Esophagus (tissue), 2 donors: Measurements from ENCODE around the gene RNASE3. TPM values are rescaled to one million over a fixed set of nuclear protein-coding genes. Genes with fewer than 3 reads are reported as not detected.
"Not testable (repeated sequence)": the region's sequence is repeated elsewhere in the genome, so short reads cannot be mapped to it uniquely, and the experiment has no call there.

ENCODE experiments used
- H3K27ac ChIP-seq, 2 donors: one replicate each; pipeline ENCODE4 v1.5.1; 2013; ENCODE audit warnings: low read depth in 2 of 2, mild to moderate bottlenecking in 2 of 2, inconsistent platforms in 1 of 2, low read length in 1 of 2, moderate library complexity in 1 of 2
- H3K27me3 ChIP-seq, 2 donors: one replicate each; pipeline ENCODE4 v1.6.1; 2013; ENCODE audit warnings: low read length in 2 of 2, control low read depth in 1 of 2, mild to moderate bottlenecking in 1 of 2; ENCODE audit not compliant: insufficient read depth in 2 of 2, control insufficient read depth in 1 of 2
- H3K36me3 ChIP-seq, 2 donors: one replicate each; pipeline ENCODE4 v1.6.1; 2013; ENCODE audit warnings: low read length in 1 of 2; ENCODE audit not compliant: control insufficient read depth in 2 of 2, insufficient read depth in 2 of 2
- H3K4me1 ChIP-seq, 2 donors: one replicate each; pipeline ENCODE4 v1.6.1; 2013; ENCODE audit warnings: low read length in 1 of 2; ENCODE audit not compliant: control insufficient read depth in 2 of 2, insufficient read depth in 2 of 2
- H3K4me3 ChIP-seq, 2 donors: one replicate each; pipeline ENCODE4 v1.5.1; 2013; ENCODE audit warnings: low read length in 2 of 2, mild to moderate bottlenecking in 2 of 2, low read depth in 1 of 2, moderate library complexity in 1 of 2
- H3K9me3 ChIP-seq, 2 donors: one replicate each; pipeline ENCODE4 v1.6.1; 2013; ENCODE audit warnings: mild to moderate bottlenecking in 2 of 2, low read depth in 1 of 2, low read length in 1 of 2, moderate library complexity in 1 of 2; ENCODE audit not compliant: control insufficient read depth in 2 of 2, insufficient read depth in 1 of 2
- WGBS, 2 donors: extraction: QIAGEN DNeasy Blood & Tissue Kit; methylation state at CpG; one replicate each; pipeline ENCODE4 v1.1.7; 2013; 5-methylcytosine and 5-hydroxymethylcytosine counted together
- polyA plus RNA-seq, 2 donors: library from polyadenylated mRNA; stranded (reverse); fragments of 200-250 nt; gene quantifications; one replicate each; pipeline ENCODE4 v1.2.3, GENCODE V29; 2013
- donor health status: healthy with polysubstance abuse.
- donor health status: Bipolar disorder and iron deficiency.

RNASE3 gene
- polyA plus RNA-seq, 2 donors = 0.09 TPM; not detected in 1

- Histone ChIP-seq H3K27me3 (no peaks in the 10 kb centered on the region), H3K4me3 (no peak overlapping the region), H3K9me3 (no peaks in the 10 kb centered on the region), H3K4me1 (no peaks in the 10 kb centered on the region), H3K36me3 (no peaks in the 10 kb centered on the region), H3K27ac (no peak overlapping the region)
- 0 to 4% methylated on average over 2 of the region's 2 CpGs for WGBS, 2 donors
Measured at GRCh38 chr14:20866963-20867362, 24.2 kb upstream of the RNASE3 start.

GRCh38 chr14:20873370-20874177 is 17.6 kb upstream of the RNASE3 start:
- Histone ChIP-seq H3K4me1 (no peaks in the 10 kb centered on the region), H3K27me3 (no peaks in the 10 kb centered on the region), H3K9me3 (no peaks in the 10 kb centered on the region), H3K4me3 (no peak overlapping the region), H3K27ac (no peak overlapping the region), H3K36me3 (no peaks in the 10 kb centered on the region)
- WGBS, 2 donors = 22 to 24% methylated on average over 26 of the region's 26 CpGs

GRCh38 chr14:20877016-20877415 is 14.2 kb upstream of the RNASE3 start:
- H3K36me3 ChIP-seq = no peaks in the 10 kb centered on the region
- no peaks in the 10 kb centered on the region for H3K4me1 ChIP-seq
- H3K27ac ChIP-seq = no peak overlapping the region

GRCh38 chr14:20878695-20879094 is 12.5 kb upstream of the RNASE3 start:
- no peak overlapping the region for H3K4me3 ChIP-seq
- no peaks in the 10 kb centered on the region for H3K36me3 ChIP-seq
- H3K27ac ChIP-seq = no peak overlapping the region
- H3K4me1 ChIP-seq = no peaks in the 10 kb centered on the region
- whole genome bisulfite sequencing, 2 donors = 70 to 84% methylated on average over 3 of the region's 3 CpGs
- H3K27me3 ChIP-seq = no peaks in the 10 kb centered on the region
- H3K9me3 ChIP-seq = no peaks in the 10 kb centered on the region

More at GRCh38 chr14:20877016-20877415, 14.2 kb upstream of the RNASE3 start:
- H3K9me3 ChIP-seq = no peaks in the 10 kb centered on the region
- no peak overlapping the region for H3K4me3 ChIP-seq
- no peaks in the 10 kb centered on the region for H3K27me3 ChIP-seq

- H3K36me3 ChIP-seq, H3K9me3 ChIP-seq, H3K4me3 ChIP-seq, H3K27ac ChIP-seq, H3K27me3 ChIP-seq, H3K4me1 ChIP-seq: not testable (repeated sequence)
- WGBS, 2 donors = 61 to 69% methylated on average over 5 of the region's 5 CpGs
Measured at GRCh38 chr14:20881229-20881628, 10.0 kb upstream of the RNASE3 start.

GRCh38 chr14:20882787-20883186 is 8.4 kb upstream of the RNASE3 start:
- H3K4me1 ChIP-seq, H3K9me3 ChIP-seq, H3K27me3 ChIP-seq, H3K4me3 ChIP-seq, H3K27ac ChIP-seq, H3K36me3 ChIP-seq: not testable (repeated sequence)
- no CpG with 5 or more reads among the region's 10 CpGs for WGBS, 2 donors

- not testable (repeated sequence) for H3K27ac ChIP-seq, H3K36me3 ChIP-seq, H3K27me3 ChIP-seq, H3K4me3 ChIP-seq, H3K4me1 ChIP-seq, H3K9me3 ChIP-seq
- WGBS, 2 donors = 81 to 83% methylated on average over 5 of the region's 5 CpGs
Measured at GRCh38 chr14:20888411-20888810, 2.8 kb upstream of the RNASE3 start.

GRCh38 chr14:20895322-20895721 is 4.1 kb downstream of the RNASE3 start:
- H3K27ac ChIP-seq, H3K27me3 ChIP-seq, H3K9me3 ChIP-seq, H3K36me3 ChIP-seq, H3K4me3 ChIP-seq, H3K4me1 ChIP-seq: not testable (repeated sequence)
- WGBS, 2 donors = 78 to 80% methylated on average over 1 of the region's 1 CpG

- no peak overlapping the region for H3K27ac ChIP-seq
- 71 to 72% methylated on average over 4 of the region's 4 CpGs for WGBS, 2 donors
- no peaks in the 10 kb centered on the region for H3K36me3 ChIP-seq
- H3K4me3 ChIP-seq = no peak overlapping the region
- peaks cover 0 to 2% of the 10 kb centered on the region in 2 donors for H3K9me3 ChIP-seq
- H3K4me1 ChIP-seq = peaks cover 0 to 3% of the 10 kb centered on the region in 2 donors
- peaks cover 0 to 2% of the 10 kb centered on the region in 2 donors for H3K27me3 ChIP-seq
Measured at GRCh38 chr14:20904393-20905029, 13.3 kb downstream of the RNASE3 start.

- no peaks in the 10 kb centered on the region for H3K36me3 ChIP-seq
- WGBS, 2 donors = 80 to 87% methylated on average over 2 of the region's 2 CpGs
- no peak overlapping the region for H3K27ac ChIP-seq
- H3K9me3 ChIP-seq = peaks cover 0 to 2% of the 10 kb centered on the region in 2 donors
- peaks cover 0 to 3% of the 10 kb centered on the region in 2 donors for H3K4me1 ChIP-seq
- peaks cover 0 to 2% of the 10 kb centered on the region in 2 donors for H3K27me3 ChIP-seq
- H3K4me3 ChIP-seq = no peak overlapping the region
Measured at GRCh38 chr14:20905676-20906075, 14.5 kb downstream of the RNASE3 start.
